ENCODE measurements around the gene RNU4-1.
"Not testable (repeated sequence)": the region's sequence is repeated elsewhere in the genome, so short reads cannot be mapped to it uniquely, and the experiment has no call there.

The RNU4-1 gene

DNA sequence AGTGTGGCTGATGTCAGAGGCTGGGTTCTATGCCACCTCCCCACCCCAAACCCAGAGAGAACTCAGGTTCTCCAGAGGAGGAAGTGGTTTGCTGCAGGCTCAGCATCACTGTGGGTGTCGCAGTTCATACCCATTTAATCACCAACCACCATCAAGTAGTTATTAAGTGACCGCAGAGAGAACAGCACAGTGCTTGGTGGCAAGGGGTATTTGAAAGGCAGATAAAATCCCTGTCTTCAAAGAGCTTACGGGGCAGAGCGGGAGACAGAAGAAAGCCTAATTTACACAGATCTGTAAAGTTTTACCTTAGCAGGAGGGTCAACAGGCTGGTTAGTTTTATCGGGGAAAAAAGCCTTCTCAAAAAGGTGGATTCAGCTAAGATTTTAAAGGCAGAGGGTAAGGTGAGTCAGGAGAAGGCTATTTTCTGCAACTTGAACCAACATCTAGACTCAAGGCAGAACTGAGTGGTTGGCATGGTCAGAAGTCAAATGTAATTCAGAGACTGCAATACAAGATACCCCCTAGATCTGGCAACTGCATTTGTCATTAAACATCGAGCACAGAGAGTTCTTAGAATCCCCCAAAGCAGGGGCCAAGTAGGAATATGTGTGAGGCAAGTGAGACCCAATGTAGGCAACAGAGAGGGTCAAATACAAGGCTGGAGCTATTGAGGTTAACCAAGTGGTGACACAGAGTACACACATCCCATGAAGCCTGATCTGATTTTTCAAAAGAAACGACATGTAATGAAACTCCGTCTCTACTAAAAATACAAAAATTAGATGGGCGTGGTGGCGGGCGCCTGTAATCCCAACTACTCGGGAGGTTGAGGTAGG, 40.7 kb downstream of the RNU4-1 start:
- ATAC-seq (ENCODE audit: low read depth) = no peak
- no peak overlapping the region for H3K4me3 ChIP-seq (ENCODE audit: severe bottlenecking)
- H3K4me1 ChIP-seq (ENCODE audit: insufficient read depth, poor library complexity, severe bottlenecking) = peaks cover 80% of the 10 kb centered on the region

GRCh38 chr12:120251364-120252070, 41.5 kb downstream of the RNU4-1 start:
- not testable (repeated sequence) for DNase-seq (ENCODE audit: low spot score); H3K4me3 ChIP-seq (ENCODE audit: severe bottlenecking); ATAC-seq (ENCODE audit: low read depth); H3K27me3 ChIP-seq (ENCODE audit: insufficient read depth, poor library complexity, severe bottlenecking); H3K9me3 ChIP-seq (ENCODE audit: severe bottlenecking)
- H3K36me3 ChIP-seq (ENCODE audit: low read depth) = peaks cover 81% of the 10 kb centered on the region
- peaks cover 80% of the 10 kb centered on the region for H3K4me1 ChIP-seq (ENCODE audit: insufficient read depth, poor library complexity, severe bottlenecking)
- H3K27ac ChIP-seq (ENCODE audit: poor library complexity, severe bottlenecking) = peak overlapping the region; percentile 100

More for the DNA sequence above, 40.7 kb downstream of the RNU4-1 start:
- Histone ChIP-seq H3K9me3 (ENCODE audit: severe bottlenecking) (no peaks in the 10 kb centered on the region), H3K36me3 (ENCODE audit: low read depth) (peaks cover 80% of the 10 kb centered on the region), H3K27me3 (ENCODE audit: insufficient read depth, poor library complexity, severe bottlenecking) (no peaks in the 10 kb centered on the region), H3K27ac (ENCODE audit: poor library complexity, severe bottlenecking) (peak overlapping the region; percentile 100)
- no peak for DNase-seq (ENCODE audit: low spot score)
- TF ChIP-seq CTCF (IDR thresholded peaks at IDR 0.05; ENCODE audit: poor library complexity, severe bottlenecking) = no peak

- Histone ChIP-seq H3K36me3 (ENCODE audit: low read depth) (peaks cover 72% of the 10 kb centered on the region), H3K4me3 (ENCODE audit: severe bottlenecking) (no peak overlapping the region), H3K27ac (ENCODE audit: poor library complexity, severe bottlenecking) (peak overlapping the region; percentile 100), H3K4me1 (ENCODE audit: insufficient read depth, poor library complexity, severe bottlenecking) (peaks cover 83% of the 10 kb centered on the region), H3K27me3 (ENCODE audit: insufficient read depth, poor library complexity, severe bottlenecking) (no peaks in the 10 kb centered on the region), H3K9me3 (ENCODE audit: severe bottlenecking) (no peaks in the 10 kb centered on the region)
- no peak for DNase-seq (ENCODE audit: low spot score)
- no peak for ATAC-seq (ENCODE audit: low read depth)
- no peak for TF ChIP-seq CTCF (IDR thresholded peaks at IDR 0.05; ENCODE audit: poor library complexity, severe bottlenecking)
These were observed 42.9 kb downstream of the RNU4-1 start for GRCh38 chr12:120249875-120250795.

DNA sequence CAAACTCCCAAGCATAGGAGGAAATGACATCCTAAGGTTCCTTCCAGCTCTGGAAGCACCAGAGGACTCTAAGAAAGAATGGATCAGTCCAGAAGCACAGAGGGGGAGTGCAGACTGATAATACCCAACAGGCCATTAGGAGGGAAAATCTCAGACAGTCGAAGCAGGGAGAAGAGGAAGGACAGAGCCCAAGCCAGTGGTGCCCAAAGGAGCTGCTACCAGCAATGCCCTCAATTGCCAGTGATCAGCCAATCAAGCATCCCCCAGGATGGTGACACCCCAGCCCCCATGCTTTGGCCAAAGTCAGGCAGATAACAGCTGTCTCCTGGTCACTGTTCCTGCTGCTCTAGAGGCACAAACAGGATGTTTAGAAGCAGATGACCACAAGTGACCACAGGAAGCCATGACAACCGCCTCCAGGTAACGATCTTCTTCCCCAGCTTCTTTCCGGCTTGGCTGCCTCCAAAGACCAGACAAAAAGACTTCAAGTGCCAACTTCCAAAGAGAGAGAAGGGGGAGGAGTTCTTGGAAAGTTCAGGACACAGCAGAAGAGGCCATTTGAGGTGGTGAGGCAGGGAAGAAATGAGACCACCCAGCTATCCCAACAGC, 43.7 kb downstream of the RNU4-1 start:
- H3K27ac ChIP-seq (ENCODE audit: poor library complexity, severe bottlenecking) = peak overlapping the region; percentile 100
- ATAC-seq (ENCODE audit: low read depth) (no peak), DNase-seq (ENCODE audit: low spot score) (no peak)
- peaks cover 83% of the 10 kb centered on the region for H3K4me1 ChIP-seq (ENCODE audit: insufficient read depth, poor library complexity, severe bottlenecking)
- peaks cover 65% of the 10 kb centered on the region for H3K36me3 ChIP-seq (ENCODE audit: low read depth)
- no peaks in the 10 kb centered on the region for H3K9me3 ChIP-seq (ENCODE audit: severe bottlenecking)
- H3K4me3 ChIP-seq (ENCODE audit: severe bottlenecking) = no peak overlapping the region
- no peak for TF ChIP-seq CTCF (IDR thresholded peaks at IDR 0.05; ENCODE audit: poor library complexity, severe bottlenecking)
- no peaks in the 10 kb centered on the region for H3K27me3 ChIP-seq (ENCODE audit: insufficient read depth, poor library complexity, severe bottlenecking)
